ENCODE data around the gene IGDCC3. TPM values are rescaled to one million over a fixed set of nuclear protein-coding genes. Genes with fewer than 3 reads are reported as not detected.

The IGDCC3 gene
- total RNA-seq (2022; extraction: Qiagen RNA extraction) = 0.05 to 0.30 TPM (median 0.10 TPM) in 5 replicates

GRCh38 chr15:65377976-65378366, at the start of gene IGDCC3:
Gene IGDCC3 (minus strand): TSS chr15:65378002. CDS start chr15:65377788, 214 bp downstream.

GRCh38 chr15:65304381-65305149, 73.2 kb downstream of the IGDCC3 start, which contains the start of gene RNU5B-1:
Gene RNU5B-1 (plus strand): TSS chr15:65304677.

GRCh38 chr15:65286704-65287519, 90.9 kb downstream of the IGDCC3 start, which contains the start of gene PARP16:
Gene PARP16 (minus strand): TSS chr15:65286883. CDS start chr15:65286426, 457 bp downstream.

Other genes with a start within 250 kb of the IGDCC3 start
- 25.7 to 27.3 TPM (median 26.4 TPM) in 5 replicates for gene PDCD7, start 244.2 kb downstream of the IGDCC3 start, total RNA-seq (2022; extraction: Qiagen RNA extraction)
- 34.8 to 60.4 TPM (median 45.5 TPM) in 5 replicates for gene CLPX, start 192.7 kb downstream of the IGDCC3 start, total RNA-seq (2022; extraction: Qiagen RNA extraction)
- gene CILP, start 166.5 kb downstream of the IGDCC3 start, total RNA-seq (2022; extraction: Qiagen RNA extraction) = 0.40 to 0.60 TPM (median 0.46 TPM) in 5 replicates
- gene PARP16, start 91.1 kb downstream of the IGDCC3 start, total RNA-seq (2022; extraction: Qiagen RNA extraction) = 9.9 to 12.0 TPM (median 11.0 TPM) in 5 replicates
- not detected in 5 replicates for gene RNU5A-1, start 82.0 kb downstream of the IGDCC3 start, total RNA-seq (2022; extraction: Qiagen RNA extraction)
- gene RNU5B-1, start 73.3 kb downstream of the IGDCC3 start, total RNA-seq (2022; extraction: Qiagen RNA extraction) = not detected in 5 replicates
- 1.9 to 2.5 TPM (median 2.2 TPM) in 5 replicates for gene IGDCC4, start 44.9 kb upstream of the IGDCC3 start, total RNA-seq (2022; extraction: Qiagen RNA extraction)
- gene DPP8, start 139.7 kb upstream of the IGDCC3 start, total RNA-seq (2022; extraction: Qiagen RNA extraction) = 20.5 to 28.2 TPM (median 25.2 TPM) in 5 replicates
- gene HACD3, start 152.5 kb upstream of the IGDCC3 start, total RNA-seq (2022; extraction: Qiagen RNA extraction) = 124 to 141 TPM (median 136 TPM) in 5 replicates
- 40.3 to 48.6 TPM (median 41.5 TPM) in 5 replicates for gene INTS14, start 233.1 kb upstream of the IGDCC3 start, total RNA-seq (2022; extraction: Qiagen RNA extraction)
- gene SLC24A1, start 243.9 kb upstream of the IGDCC3 start, total RNA-seq (2022; extraction: Qiagen RNA extraction) = 3.3 to 4.4 TPM (median 4.0 TPM) in 5 replicates

Data from A549 treated with AZD2906 at 1 μM for 4 hours (cell line).